C1 segment of cervical spinal cord (tissue), 14 donors: ENCODE data around the gene NPC1.
A peak's percentile ranks its signal among the peaks of the same experiment; 100 is the strongest.

Experiments used
- DNase-seq, 14 donors: peaks; one replicate each; lab custom pipeline; 2025; lab: John Stamatoyannopoulos, UW

The NPC1 gene

DNA sequence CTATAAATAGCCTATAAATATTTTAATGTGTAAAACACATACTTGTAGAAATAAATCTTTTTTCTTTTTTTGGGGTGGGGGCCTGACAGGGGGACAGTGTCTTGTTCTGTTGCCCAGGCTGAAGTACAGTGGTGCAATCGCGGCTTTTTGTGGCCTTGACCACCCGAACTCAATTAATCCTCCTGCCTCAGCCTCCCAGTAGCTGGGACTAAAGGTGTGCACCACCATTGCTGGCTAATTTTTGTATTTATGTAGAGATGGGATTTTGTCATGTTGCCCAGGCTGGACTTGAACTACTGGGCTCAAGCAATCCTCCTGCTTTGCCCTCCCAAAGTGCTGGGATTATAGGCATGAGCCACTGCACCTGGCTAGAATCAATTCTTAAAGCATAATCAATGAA is 37.6 kb downstream of the NPC1 start:
- no peak for DNase-seq

DNA sequence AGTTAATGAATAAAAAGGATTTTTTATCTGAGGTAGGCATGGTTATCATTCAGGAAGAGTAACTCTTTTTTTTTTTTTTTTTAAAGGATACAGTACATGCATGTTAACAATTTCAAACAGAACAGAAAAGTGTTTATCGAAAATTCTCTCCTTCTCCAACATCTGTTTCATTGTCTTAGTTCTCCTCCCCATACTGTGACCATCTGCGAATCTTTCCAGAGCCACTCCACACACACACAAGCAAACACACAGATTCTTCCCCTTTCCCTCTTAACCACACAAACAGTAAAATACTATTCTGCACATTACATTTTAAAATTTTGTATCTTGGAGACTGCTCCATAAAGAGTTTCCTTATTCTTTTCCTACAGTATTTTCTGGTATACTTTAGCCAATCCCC is 38.0 kb downstream of the NPC1 start:
- DNase-seq = no peak

DNA sequence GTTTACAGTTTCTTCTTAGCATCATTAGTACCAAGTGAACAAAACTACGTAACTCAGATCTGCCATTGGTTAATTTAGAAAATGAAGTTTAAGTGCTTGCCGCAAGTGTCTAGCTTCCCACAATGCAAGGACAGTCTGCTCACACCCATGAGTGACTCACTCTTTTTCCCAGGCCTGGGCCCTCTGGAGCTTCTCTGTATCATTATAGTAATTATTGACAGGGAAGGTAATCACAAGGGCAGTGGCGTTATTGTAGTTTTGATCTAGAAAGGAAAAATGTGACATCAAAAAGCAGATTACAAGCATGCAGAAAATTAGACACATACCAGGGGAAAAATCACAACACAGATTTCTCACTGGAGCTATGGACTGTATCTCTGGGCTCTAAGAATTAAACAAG is 38.5 kb downstream of the NPC1 start:
- no peak for DNase-seq

DNA sequence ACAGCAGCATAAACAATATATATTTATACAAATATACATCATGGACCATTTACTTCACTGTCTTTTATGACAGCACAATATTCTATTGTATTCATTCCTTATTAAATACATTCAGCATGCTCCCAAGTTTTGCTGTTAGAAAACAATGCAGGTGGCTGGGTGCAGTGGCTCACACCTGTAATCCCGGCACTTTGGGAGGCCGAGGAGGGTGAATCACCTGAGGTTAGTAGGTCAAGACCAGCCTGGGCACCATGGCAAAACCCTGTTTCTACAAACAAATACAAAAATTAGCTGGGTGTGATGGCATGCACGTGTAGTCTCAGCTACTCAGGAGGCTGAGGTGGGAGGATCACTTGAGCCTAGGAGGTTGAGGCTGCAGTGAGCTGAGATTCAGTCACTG is 39.0 kb downstream of the NPC1 start:
- no peak for DNase-seq

DNA sequence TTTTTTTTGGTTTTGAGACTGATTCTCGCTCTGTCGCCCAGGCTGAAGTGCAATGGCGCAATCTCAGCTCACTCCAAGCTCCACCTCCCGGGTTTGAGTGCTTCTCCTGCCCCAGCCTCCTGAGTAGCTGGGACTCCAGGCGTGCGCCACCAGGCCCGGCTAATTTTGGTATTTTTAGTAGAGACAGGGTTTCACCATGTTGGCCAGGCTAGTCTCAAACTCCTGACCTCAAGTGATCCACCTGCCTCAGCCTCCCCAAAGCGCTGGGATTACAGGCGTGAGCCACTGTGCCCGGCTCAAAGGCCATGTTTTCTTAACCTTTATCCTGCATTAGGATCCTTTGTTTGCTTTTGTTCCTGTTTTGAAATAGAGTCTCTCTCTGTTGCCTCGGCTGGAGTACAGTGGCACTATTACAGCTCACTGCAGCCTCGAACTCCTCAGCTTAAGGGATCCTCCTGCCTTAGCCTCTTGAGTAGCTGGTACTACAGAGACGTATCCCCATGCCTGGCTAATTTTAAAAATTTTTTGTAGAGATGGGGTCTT is 41.0 kb downstream of the NPC1 start:
- no peak for DNase-seq

DNA sequence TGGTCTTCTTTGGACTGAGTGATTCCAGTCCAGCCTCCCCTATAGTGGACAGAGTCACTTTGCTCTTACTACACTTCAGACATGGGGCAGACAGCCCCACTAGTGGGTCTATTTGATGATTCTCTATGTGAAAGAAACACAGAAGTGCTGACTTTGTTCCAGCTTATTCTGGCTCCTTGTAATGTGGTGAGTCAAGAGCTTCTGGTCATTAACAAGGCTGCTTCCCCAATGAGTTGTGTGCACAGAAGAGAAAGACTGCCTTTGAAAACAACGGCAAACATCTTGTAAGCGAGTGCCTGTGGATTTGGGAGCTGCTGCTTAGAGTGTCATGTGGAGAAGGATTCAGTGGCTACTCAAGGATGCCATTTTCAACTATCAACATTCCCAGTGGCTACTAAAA is 43.8 kb downstream of the NPC1 start:
- DNase-seq = peak in 1 of 14 donors; percentile 18

DNA sequence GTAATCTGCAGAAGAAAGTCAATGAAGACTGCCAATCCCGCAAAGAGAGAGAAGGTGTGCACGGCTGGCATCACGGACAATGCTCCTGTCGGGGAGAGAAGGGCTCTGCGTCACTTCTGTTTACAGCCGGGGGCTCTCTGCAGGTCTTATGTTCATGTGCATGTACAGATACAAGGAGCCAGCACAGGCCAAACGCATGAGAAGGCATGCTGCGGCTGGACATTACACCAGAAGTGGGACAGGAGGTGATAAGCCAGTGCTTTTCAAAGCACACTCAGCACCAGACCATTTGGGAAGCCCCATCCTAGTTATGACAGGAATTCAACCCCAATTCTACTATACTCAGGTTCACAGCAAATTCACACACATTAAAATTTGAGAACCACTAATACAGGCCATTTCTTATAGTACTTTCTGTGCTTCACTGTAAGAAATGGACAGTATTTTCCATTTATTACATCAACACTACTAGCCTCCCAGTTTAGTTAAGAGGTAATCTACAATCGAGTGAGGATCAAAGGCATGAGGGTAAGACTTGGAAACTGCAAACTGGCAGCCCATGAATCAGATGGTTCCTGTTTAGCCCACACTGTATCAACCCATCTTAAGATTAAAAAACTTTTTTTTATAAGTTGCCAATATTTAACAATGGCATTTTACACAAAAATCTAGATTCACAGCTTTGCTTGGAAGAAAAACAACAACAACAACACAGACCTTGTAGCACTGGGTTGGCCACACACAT is 44.8 kb downstream of the NPC1 start:
- no peak for DNase-seq

DNA sequence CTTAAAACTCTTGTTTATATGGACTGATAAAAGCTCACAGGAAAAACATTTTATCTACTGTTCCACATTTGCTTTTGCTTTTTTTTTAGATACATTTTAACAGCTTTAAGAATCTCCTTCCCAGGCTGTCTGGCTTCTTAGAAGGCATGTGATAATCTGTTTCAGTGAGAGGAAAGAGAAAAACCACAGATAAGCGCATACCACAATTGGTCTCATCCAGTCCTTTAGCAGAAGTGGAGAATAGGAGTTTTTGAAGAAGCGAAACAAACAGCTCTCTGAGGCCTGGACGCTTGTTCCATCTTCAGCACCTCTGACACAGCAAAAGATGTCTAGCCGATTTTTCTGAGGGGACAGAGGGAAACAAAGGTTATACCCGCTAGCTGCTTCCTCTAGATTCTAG is 45.4 kb downstream of the NPC1 start:
- peak in 3 of 14 donors; percentile 6 to 27 (median 23) for DNase-seq

DNA sequence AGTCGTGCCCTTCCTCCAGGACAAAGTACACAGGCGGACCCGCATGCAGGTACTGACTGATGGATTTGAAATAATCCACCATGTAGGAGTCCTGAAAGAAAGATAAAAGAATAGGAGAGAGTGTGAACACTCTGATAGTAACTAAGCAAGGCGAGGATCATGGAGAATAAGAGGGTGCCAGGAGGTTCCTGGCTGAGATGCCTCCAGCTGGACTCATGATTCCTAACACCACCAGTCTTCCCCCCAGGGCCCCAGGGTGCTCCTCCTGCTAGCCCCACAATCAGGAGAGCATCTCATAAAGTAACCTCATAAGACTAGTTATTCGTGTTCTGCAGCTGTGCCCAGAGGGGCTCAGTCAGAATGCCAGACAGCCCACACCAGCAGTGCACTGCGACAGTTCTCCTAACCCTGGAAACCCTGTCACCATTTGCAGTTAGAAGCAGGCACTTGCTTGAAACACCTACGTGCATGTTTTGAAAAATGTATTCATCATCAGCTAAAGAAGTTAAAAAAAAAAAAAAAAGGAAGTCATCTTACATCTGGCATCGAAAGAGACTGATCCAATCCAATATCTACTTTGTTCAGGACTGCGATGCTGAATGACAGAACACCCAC is 46.3 kb downstream of the NPC1 start:
- no peak for DNase-seq

DNA sequence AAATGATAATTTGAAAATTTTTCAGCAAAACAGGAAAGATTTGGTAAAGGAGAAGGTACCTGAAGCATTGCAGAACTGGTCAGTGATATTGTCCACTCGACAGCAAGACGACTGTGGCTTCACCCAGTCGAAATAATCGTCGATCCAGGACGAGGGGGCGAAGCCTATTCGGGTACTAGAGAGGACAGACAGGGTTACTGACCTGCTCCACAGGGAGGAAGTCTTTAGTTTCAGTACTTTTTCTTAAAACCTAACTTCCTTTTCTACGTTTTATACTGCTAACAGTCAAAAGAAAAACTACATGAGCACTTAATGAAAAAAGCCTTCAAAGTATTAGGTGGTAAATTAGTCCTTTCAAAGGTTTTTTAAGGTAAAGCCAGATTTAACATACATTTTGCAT is 47.0 kb downstream of the NPC1 start:
- DNase-seq = no peak

DNA sequence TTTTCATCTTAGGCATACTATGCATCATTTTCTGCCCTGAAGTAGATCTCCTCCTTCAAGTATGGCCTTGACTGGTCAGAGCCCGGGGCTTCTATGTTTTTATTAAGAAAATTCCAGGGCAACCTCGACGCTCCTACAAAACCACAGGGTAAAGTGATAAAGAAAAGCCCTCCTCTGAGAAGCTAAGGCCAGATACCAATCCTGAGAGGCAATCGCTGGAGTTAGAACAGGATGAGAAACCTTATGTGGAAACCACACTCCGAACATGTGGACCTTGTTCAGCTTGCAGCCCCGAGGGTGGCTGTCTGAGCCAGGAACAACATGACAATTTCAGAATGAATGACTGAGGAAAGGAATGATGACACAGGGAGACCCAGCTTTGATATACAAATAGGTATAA is 47.4 kb downstream of the NPC1 start:
- no peak for DNase-seq

DNA sequence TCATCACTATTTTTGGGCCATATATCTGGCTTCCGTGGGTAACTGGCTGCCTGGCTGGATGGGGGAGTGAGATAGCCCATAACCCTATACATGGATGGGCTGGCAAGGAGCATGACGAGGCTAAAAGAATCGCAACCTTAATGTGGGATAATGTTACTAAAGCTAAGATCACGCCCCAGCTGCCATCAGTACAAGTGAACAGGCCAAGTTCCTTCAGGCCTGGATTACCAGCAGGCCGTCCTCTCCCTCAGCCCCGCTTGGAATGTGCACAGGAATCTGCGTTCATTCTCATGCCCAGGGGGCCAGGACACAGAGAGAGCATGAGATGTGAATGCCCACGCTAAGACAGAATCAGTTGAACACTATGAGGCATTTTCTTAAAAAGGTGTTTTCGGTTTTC is 48.3 kb downstream of the NPC1 start:
- no peak for DNase-seq

DNA sequence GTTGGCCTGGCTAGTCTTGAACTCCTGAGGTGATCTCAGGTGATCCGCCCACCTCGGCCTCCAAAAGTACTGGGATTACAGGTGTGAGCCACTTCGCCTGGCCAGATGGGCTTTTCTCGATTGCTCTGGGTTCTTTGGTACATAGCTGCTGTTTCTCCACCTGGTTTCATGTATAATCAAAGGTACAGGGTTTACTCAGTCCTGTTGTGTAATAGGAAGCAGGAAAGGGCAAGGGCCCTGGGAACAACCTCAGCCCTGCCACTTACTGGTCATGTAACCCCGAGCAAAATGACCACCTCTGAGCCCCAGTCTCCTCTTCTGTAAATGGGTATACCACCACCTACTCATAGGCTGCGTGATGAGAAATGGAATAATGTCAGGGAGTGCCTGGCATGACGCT is 49.0 kb downstream of the NPC1 start:
- DNase-seq = no peak

DNA sequence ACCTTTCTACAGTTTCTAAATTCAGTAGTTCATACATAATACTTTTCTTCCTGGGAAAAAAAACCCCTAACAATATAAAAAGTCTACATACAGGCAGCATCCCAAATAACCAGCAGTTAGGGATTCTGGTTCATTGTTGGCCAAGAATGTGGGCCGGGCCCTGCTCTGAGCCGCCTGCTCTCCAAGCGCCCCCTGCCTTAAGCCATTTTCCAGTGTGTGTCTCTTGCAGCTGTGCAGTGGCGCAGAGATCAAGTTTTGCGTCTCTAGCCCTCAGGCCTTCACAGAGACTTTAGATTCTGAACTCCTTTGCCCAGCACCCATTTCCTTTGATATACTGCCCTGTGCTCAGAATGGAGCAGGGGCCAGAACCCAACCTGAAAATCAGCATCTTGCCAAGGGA is 50.1 kb downstream of the NPC1 start:
- DNase-seq = no peak

DNA sequence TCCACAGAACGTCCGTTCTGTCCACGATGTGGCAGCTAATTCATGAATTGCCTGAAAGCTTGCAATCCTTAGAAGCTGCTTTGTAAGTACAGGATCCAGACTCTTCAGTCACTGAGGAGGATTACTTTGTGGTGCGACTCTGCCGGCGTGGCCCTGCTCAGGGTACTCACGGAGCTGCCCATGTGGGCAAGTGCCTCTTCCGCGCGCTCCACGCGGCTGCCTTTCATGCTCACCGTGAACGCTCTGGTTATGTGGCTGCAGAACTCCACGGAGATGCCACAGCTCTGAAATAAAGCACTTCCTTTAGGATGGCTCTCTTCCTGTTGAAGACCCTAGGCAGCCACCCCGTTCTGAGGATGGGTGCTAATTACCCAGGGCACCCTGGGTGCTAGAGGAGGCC is 52.0 kb downstream of the NPC1 start:
- DNase-seq = no peak

DNA sequence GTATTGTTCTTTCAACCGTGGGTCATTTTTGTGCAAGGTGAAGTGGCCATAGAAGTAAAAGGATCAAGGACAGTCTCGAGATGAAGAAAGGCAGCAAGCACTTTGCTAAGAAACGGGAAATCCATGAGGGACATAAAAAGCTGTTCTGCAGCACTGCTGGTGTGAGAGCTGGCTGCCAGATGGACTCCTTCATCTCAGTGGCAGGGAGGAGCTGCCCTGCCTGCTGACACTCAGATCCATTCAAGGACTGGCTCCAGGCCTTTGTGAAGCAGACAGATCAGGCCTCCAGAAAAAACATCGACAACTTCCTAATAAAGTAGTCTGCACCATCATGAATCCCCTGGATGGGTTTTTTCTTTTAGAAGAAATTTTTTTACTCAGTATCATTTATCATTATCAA is 53.5 kb downstream of the NPC1 start:
- no peak for DNase-seq

DNA sequence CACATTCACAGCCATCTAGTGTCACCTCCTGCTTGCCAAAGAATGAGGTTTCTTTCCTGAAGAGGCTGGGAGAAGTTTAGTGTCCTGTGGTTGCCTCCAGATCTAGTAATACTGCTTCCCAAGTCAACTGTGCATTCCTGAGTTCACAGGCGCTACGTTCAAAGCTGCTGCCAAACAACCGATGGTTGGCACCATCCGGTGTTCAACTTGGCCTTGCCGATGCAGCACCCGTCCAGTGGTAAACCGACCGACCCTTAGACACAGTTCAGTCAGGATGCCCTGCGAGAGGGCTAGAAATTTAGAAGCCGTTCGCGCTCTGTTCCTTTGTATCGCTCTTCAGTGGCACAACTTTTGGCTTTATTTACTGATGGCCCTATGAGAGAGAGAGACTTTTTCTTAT is 54.4 kb downstream of the NPC1 start:
- DNase-seq = no peak

DNA sequence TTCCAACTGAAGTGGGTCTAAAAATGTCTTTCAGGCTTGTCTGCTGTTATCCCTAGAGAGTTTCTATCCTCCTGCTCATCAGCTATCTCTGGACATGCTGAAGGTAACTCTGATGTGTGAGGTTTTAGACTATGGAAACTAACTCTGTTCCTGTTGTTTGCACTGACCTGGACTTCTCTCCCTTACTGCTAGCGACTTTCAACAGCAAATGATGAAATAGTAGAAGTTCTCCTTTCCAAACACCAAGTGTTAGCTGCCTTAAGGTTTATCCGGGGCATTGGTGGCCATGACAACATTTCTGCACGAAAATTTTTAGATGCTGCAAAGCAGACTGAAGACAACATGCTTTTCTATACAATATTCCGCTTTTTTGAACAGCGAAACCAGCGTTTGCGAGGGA is 56.1 kb downstream of the NPC1 start:
- no peak for DNase-seq

DNA sequence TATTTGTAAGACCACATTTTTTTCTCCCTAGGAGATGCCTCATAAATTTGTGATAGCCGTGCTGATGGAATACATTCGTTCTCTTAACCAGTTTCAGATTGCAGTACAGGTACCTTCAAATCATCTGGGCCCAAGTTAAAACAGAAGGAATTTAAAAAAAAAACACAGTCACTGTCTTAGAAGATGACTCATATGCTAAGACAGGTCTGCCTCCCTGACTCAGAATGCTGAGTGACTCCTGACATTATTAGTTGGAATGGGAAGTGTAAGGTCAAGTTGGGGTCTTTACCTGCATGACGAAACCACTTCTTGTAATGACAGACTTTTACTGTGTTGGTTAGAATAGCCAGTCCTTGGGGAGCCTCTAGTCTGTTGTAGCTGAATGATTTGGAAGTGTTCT is 56.7 kb downstream of the NPC1 start:
- no peak for DNase-seq

DNA sequence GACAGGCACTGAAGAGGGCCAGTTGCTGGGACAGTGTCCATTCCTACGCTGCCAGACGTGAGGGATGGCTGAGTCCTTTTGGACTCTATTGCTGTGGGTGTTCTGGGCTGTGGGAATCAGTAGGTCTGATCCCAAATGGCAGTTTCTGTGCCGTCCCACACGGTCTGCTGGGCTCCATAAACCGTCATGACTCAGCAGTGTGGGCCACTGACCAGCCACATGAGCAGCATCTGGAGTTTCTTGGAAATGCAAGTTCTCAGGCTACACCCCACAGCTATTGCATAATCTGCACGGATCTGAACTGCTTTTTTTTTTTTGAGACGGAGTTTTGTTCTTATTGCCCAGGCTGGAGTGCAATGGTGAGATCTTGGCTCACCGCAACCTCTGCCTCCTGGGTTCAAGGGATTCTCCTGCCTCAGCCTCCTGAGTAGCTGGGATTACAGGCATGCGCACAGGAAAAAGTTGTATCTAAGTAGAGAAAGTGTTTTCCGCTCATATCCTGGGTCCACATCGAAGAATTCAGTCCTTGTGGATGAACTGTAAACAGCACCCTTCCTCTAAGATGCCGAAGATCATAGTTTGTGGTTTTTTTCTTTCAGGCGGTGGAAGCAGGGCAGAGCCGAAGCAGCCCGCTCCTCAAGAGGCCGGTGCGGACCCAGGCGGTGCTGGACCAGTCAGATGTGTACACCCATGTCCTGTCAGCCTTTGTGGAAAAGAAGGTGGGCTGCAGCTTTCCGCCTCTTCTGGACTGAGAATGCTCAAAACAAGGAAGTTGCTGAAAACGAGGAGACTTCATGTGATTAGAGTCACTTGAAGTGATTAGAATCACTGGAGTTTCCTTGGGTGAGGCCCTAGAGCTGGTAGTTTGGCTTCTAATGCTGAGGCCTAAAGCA is 57.5 kb downstream of the NPC1 start:
- DNase-seq = peak in 2 of 14 donors; percentile 23 to 73

DNA sequence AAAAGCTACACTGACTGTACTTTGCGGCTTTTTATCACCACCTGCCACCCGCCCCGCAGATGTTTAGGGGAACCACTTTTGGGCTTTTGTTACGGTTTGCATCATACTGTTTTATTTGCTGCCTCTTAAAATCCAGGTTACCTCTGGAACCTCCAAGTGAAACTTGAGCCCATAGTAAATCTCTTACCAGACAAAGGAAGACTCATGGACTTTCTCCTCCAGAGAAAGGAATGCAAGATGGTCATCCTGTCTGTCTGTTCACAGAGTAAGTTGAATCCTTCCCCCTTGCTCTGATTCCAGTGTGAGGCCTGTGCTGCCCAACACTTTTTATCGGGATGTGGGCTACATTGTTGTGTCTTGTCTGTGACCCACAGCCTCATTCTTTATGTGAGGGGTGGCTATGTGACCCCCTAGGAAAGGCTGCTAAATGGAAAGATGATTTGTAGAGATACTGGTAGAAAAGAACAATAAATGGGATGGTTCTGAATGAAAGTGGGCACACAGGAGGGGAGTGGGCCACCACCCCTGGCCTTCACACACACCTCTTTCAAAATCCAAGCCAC is 59.7 kb downstream of the NPC1 start:
- DNase-seq = no peak

DNA sequence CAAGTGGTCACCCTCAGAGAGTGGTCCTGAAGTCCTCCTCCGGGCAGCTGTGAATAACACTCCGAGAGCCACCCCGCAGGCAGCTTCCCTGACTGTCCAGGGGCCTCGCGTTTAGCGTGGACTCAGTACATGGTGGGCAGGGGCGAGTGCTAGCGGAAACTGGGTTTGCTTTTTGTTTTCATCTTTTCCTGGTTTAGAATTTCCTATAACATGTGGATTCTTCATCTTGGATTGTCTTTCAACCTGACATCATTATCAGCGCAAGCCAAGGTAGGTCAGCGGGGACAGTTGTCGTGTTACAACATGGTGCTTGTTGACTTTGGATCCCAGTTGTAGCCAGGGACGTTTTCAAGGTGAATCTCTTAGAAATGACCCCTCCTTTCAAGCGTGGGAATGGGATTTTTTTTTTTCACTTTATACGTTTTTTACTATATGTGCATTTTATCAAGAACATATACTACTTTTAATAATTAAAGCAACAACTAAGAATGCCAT is 62.0 kb downstream of the NPC1 start:
- DNase-seq = no peak
